ENCODE data around the gene ABHD15.

DNA sequence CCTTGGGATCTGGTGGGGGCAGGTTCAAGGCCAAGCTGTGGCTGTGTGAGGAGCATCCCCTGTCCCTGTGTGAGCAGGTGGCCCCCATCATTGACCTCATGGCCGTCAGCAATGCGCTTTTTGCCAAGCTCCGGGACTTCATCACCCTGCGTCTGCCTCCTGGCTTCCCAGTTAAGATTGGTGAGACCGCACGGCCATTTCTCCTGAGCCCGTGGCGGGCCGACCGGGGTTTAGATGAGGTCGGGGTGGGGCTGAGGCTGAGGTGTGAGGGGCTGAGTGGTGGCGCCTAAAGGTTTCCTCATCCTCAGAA is 45.2 kb upstream of the ABHD15 start:
- TF ChIP-seq, protein P1, sequence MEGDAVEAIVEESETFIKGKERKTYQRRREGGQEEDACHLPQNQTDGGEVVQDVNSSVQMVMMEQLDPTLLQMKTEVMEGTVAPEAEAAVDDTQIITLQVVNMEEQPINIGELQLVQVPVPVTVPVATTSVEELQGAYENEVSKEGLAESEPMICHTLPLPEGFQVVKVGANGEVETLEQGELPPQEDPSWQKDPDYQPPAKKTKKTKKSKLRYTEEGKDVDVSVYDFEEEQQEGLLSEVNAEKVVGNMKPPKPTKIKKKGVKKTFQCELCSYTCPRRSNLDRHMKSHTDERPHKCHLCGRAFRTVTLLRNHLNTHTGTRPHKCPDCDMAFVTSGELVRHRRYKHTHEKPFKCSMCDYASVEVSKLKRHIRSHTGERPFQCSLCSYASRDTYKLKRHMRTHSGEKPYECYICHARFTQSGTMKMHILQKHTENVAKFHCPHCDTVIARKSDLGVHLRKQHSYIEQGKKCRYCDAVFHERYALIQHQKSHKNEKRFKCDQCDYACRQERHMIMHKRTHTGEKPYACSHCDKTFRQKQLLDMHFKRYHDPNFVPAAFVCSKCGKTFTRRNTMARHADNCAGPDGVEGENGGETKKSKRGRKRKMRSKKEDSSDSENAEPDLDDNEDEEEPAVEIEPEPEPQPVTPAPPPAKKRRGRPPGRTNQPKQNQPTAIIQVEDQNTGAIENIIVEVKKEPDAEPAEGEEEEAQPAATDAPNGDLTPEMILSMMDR (IDR thresholded peaks at IDR 0.05) = no peak
- no peak for TF ChIP-seq POLR2A (IDR thresholded peaks at IDR 0.05)
